CD4-positive, alpha-beta T cell treated with Interferon alpha-2 for 1 hour (primary cell): ENCODE results near the gene AMELX.

Source experiments
- DNase-seq, 2 donors: peaks; one replicate each; pipeline ENCODE4 v3.0.0-alpha.2; 2020 to 2022

The AMELX gene

GRCh38 chrX:11293113-11293512 is at the start of gene AMELX:
Gene AMELX (plus strand): TSS chrX:11293413. CDS start chrX:11294789, 1,376 bp downstream.
- DNase-seq: no peak

DNA sequence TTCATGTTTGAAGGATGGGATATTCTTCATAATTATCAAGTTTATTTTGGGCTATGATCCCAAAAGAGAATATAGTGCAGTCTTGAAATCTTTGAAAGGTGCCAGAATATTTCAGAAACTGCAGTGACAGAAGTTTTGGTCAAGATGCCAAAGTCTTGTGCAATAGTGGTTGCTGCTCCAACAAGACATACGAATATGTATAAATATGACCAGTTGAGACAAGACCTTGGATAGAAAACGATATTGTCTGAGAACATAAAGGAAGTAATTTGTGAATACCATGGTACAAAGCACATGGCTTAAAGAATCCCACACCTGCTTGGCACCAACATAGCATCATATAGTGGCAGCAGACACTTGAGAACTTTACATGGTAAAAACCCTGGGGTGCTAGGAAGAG is 48.6 kb upstream of the AMELX start:
- DNase-seq: no peak

- DNase-seq: no peak
Measured at GRCh38 chrX:11254417-11255109, 38.6 kb upstream of the AMELX start.

GRCh38 chrX:11257290-11257689 is 35.9 kb upstream of the AMELX start:
- no peak for DNase-seq

DNA sequence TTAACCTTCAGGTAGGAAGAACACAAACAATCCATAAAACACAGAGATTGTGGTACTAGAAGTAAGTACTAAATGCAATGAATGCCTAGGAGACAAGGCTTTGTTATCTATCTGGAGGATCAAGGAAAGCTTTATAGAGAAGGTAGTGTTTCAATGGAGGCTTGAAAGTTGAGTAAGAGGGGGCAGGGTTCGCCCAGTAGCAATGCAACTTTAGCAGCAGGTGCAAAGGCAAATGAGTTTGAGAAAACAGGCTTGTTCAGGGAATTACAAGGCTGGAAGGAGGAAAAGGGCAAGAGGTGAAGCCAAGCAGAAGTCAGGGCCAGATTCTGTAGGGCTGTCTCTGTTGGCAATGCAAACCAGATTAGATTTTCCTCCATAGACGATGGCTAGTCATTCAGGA is 35.5 kb upstream of the AMELX start:
- no peak for DNase-seq

- no peak for DNase-seq
Measured at GRCh38 chrX:11259437-11259836, 33.8 kb upstream of the AMELX start.

- DNase-seq: no peak
Measured at GRCh38 chrX:11261260-11261659, 32.0 kb upstream of the AMELX start.

DNA sequence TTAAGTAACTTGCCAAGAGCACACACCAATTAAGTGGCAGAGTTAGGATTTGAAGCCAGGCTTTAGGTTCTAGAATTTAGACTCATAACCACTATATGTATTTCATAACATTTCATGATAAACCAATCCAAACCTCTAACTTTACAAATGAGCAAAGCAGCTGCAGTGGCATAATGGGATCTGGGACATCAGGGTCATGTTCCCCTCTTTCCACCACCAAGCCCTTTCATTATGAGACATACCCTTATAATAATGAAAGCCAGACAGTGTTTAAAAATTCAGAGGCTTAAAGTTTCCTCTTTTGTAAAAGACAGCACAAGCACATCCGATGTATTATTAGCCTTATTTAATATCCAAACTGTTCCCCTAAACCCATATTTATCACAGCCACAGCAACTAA is 28.3 kb upstream of the AMELX start:
- no peak for DNase-seq

- DNase-seq: no peak
Measured at GRCh38 chrX:11265352-11265751, 27.9 kb upstream of the AMELX start.

- DNase-seq: no peak
Measured at GRCh38 chrX:11266573-11267003, 26.6 kb upstream of the AMELX start.

- no peak for DNase-seq
Measured at GRCh38 chrX:11267425-11267824, 25.8 kb upstream of the AMELX start.

GRCh38 chrX:11269006-11269405 is 24.2 kb upstream of the AMELX start:
- DNase-seq: no peak

DNA sequence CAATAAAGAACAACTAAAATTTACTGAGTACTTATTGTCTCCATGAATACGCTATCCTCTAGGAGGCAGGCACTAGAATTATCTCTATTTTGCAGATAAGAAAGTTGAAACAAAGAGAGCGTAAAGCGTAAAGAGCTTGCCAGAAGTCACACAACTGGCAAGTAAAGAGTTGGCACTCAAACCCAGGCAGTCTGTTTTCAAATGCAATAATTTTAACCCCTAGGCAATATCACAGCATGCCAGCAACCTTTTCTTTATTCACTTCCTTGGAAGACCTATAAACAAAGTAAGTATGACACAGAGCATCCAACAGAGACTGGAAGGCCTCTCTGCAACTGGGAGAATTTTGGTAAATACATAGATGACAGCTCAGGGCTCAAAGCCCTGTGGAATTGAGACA is 23.2 kb upstream of the AMELX start:
- no peak for DNase-seq

GRCh38 chrX:11272290-11272689 is 20.9 kb upstream of the AMELX start:
- DNase-seq: no peak

- DNase-seq: no peak
Measured at GRCh38 chrX:11272863-11273262, 20.4 kb upstream of the AMELX start.

GRCh38 chrX:11273544-11273943 is 19.7 kb upstream of the AMELX start:
- no peak for DNase-seq

DNA sequence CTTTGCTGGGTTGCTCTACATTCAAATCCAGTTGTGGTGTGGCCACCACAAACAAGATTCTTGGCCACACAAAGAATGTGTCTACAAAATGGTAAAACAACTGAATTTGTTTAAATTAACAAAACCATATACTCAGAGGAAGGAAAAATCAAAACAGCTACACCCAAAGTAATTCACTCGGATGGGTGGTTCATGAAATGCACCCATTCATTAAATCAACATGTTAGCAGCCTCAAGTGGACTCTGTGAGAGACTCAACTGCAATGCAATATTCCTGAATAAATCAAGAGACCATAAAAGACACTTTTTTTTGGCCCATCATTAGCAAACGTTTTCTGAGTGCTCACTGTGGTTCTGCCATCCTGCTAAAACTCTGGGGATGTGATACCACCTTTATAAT is 11.2 kb upstream of the AMELX start:
- no peak for DNase-seq

GRCh38 chrX:11285651-11286050 is 7.6 kb upstream of the AMELX start:
- DNase-seq: no peak

DNA sequence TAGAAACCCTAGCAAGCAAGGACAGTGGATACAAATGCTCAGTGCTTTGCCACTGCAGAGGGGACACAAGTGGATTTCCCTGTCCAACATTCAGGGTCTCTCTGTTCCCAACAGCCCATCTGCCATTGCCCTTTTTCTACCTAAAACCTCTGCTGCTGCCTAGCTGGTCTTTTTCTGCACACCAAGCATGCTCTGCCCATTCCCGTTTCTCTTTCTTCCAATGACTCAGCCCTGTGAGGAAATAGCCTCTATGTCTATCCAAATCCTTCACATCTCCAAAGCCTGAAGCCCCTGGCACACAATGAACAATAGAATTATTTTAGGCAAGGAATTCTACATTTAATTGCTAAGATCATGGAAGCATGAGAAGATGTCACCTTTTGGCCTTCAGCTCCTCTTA is 5.7 kb upstream of the AMELX start:
- DNase-seq: no peak

GRCh38 chrX:11290416-11291102 is 2.7 kb upstream of the AMELX start:
- DNase-seq: no peak

DNA sequence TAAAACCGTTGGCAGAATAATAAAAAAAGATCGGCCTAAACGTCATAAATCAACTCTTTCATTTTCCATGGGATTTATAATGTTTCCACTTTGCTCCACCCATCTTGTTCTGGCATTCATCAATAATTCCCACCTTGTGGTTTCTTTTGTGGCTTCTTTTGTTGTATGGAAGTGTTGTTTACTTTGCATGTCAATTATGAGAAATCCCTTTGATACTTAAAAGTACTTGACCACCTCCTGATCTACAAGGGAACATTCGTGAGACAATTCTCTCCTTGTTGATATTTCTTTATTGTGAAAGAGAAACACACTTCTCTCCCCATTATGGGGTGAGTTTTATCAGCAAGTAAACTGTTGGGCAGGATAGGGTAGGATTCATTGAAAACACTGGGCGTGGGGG is 2.8 kb downstream of the AMELX start:
- DNase-seq: no peak

DNA sequence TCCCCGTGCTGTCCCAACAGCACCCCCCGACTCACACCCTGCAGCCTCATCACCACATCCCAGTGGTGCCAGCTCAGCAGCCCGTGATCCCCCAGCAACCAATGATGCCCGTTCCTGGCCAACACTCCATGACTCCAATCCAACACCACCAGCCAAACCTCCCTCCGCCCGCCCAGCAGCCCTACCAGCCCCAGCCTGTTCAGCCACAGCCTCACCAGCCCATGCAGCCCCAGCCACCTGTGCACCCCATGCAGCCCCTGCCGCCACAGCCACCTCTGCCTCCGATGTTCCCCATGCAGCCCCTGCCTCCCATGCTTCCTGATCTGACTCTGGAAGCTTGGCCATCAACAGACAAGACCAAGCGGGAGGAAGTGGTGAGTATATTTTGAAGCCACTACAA is 5.4 kb downstream of the AMELX start:
- DNase-seq: no peak

- no peak for DNase-seq
Measured at GRCh38 chrX:11304829-11305228, 11.6 kb downstream of the AMELX start.

GRCh38 chrX:11305641-11306040 is 12.4 kb downstream of the AMELX start:
- no peak for DNase-seq

GRCh38 chrX:11309220-11309619 is 16.0 kb downstream of the AMELX start:
- no peak for DNase-seq
